ENCODE data around the gene MZT2A. TPM values are rescaled to one million over a fixed set of nuclear protein-coding genes. Genes with fewer than 3 reads are reported as not detected.
"Not testable (repeated sequence)": the region's sequence is repeated elsewhere in the genome, so short reads cannot be mapped to it uniquely, and the experiment has no call there.

The MZT2A gene
- total RNA-seq, 1 experiment from 2014 or later = 143 TPM

DNA sequence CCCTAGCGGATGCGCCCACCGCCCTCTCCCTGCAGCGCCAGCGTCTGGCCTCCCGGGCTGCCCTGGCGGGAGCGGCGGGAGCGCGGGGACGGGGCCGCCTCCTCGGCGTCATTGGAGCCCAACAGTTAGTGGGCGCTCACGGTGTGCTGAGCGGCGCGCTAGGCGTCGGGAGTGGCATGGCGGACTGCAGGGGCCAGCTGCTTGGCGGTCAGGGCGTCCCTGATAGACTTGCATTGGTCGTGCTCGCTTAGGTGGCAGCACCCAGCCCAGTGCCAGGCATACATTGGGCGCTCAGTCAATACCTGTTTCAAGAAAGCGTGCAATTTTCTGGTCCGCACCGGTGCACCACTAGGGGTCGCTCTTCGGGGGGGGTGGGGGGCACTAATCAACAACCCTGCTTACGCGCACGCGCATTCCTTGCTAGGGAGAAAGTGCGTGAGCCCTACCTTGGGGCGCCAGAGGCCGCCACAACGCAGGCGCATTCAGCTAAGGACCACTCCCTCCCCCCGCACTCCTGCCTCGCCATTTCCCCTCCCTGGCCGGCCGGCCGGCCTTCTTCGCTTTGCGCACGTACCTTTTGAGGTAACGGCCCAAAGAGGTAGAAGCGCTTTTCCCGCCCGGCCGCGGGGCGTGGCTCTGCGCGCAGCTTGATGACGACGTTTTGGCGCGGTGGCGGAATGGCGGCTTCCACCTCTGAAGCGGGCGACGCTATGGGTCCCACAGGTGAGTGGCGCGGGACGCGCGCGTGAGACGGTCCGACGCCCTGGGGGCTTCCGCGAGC is 411 bp upstream of the MZT2A start:
- peak; percentile 65; the same call in 1 of the 2 replicates for TF ChIP-seq SIN3A (IDR thresholded peaks at IDR 0.05; ENCODE audit: borderline replicate concordance, insufficient read depth, low read depth, low read length)
- TF ChIP-seq, protein P1, sequence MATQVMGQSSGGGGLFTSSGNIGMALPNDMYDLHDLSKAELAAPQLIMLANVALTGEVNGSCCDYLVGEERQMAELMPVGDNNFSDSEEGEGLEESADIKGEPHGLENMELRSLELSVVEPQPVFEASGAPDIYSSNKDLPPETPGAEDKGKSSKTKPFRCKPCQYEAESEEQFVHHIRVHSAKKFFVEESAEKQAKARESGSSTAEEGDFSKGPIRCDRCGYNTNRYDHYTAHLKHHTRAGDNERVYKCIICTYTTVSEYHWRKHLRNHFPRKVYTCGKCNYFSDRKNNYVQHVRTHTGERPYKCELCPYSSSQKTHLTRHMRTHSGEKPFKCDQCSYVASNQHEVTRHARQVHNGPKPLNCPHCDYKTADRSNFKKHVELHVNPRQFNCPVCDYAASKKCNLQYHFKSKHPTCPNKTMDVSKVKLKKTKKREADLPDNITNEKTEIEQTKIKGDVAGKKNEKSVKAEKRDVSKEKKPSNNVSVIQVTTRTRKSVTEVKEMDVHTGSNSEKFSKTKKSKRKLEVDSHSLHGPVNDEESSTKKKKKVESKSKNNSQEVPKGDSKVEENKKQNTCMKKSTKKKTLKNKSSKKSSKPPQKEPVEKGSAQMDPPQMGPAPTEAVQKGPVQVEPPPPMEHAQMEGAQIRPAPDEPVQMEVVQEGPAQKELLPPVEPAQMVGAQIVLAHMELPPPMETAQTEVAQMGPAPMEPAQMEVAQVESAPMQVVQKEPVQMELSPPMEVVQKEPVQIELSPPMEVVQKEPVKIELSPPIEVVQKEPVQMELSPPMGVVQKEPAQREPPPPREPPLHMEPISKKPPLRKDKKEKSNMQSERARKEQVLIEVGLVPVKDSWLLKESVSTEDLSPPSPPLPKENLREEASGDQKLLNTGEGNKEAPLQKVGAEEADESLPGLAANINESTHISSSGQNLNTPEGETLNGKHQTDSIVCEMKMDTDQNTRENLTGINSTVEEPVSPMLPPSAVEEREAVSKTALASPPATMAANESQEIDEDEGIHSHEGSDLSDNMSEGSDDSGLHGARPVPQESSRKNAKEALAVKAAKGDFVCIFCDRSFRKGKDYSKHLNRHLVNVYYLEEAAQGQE (IDR thresholded peaks at IDR 0.05; ENCODE audit: insufficient read depth in 1 of 2, low read depth in 2 of 2, low read length in 1 of 2) = 0 out of 4 replicates have a peak, but pooled peaks of 1 of the 2 experiments have one; percentile 30
- TF ChIP-seq POLR2AphosphoS5 (IDR thresholded peaks at IDR 0.05; ENCODE audit: low read depth, low read length) = peak; percentile 57
- TF ChIP-seq TCF7L2 (IDR thresholded peaks at IDR 0.05; ENCODE audit: low read depth, low read length) = peak; percentile 89
- TF ChIP-seq, protein P2, sequence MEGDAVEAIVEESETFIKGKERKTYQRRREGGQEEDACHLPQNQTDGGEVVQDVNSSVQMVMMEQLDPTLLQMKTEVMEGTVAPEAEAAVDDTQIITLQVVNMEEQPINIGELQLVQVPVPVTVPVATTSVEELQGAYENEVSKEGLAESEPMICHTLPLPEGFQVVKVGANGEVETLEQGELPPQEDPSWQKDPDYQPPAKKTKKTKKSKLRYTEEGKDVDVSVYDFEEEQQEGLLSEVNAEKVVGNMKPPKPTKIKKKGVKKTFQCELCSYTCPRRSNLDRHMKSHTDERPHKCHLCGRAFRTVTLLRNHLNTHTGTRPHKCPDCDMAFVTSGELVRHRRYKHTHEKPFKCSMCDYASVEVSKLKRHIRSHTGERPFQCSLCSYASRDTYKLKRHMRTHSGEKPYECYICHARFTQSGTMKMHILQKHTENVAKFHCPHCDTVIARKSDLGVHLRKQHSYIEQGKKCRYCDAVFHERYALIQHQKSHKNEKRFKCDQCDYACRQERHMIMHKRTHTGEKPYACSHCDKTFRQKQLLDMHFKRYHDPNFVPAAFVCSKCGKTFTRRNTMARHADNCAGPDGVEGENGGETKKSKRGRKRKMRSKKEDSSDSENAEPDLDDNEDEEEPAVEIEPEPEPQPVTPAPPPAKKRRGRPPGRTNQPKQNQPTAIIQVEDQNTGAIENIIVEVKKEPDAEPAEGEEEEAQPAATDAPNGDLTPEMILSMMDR (IDR thresholded peaks at IDR 0.05) = peak; percentile 97
- peak overlapping the region; percentile 73 for H3K27ac ChIP-seq (ENCODE audit: low read length)
- no peaks in the 10 kb centered on the region for H3K27me3 ChIP-seq (ENCODE audit: control insufficient read depth, insufficient read depth, low read length)
- ChIA-PET CTCF (interaction anchor here (0.9 to 1.2 kb wide), 2 partner anchors 181 to 309 kb away, joined by 3 to 8 read pairs; no protein-coding TSS in a partner anchor), POLR2A (interaction anchor here (0.5 kb wide), 1 partner anchor 33 kb away, joined by 4 read pairs; no protein-coding TSS in a partner anchor)
- H3K36me3 ChIP-seq (ENCODE audit: control insufficient read depth, insufficient read depth, low read length) = no peaks in the 10 kb centered on the region; the same call in 1 of the 2 replicates
- DNase-seq (ENCODE audit: low read depth, low spot score) (peak; percentile 83), ATAC-seq (peak; percentile 88)
- peak overlapping the region; percentile 70 to 97 for H3K4me3 ChIP-seq (ENCODE audit: low read depth in 2 of 2, low read length in 2 of 2)
- BruUV-seq (replicated peaks) = no TSS peak
- no peaks in the 10 kb centered on the region for H3K9me3 ChIP-seq (ENCODE audit: control insufficient read depth, insufficient read depth, low read depth, low read length)
- in situ Hi-C loops (cut with HindIII; ENCODE audit: low pct_unique_long_range_greater_than_20kb, low sequenced_read_pairs) = no loop called here
- intact Hi-C loops (cut with micrococcal nuclease; ENCODE audit: unreplicated experiment) = no loop called here
- no peaks in the 10 kb centered on the region for H3K4me1 ChIP-seq (ENCODE audit: control insufficient read depth, insufficient read depth, low read length)

DNA sequence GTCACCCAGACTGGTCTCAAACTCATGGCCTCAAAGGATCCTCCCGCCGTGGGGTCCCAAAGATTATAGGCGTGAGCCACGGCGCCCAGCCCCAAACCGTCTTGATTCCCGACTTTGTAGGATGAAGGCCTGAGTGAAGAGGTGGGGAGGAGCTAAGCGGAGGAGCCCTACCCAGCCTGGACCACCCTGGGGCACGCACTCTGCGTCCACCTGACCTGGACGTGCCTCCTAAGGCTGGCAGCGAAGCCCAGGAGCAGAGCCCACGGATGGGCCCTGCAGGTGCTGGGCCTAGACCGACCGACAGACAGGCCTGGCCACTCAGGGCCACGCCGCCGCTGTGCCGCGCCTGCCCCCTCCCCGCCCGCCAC is 744 bp downstream of the MZT2A start:
- intact Hi-C loops (cut with micrococcal nuclease; ENCODE audit: unreplicated experiment); POLR2A ChIA-PET; in situ Hi-C loops (cut with HindIII; ENCODE audit: low pct_unique_long_range_greater_than_20kb, low sequenced_read_pairs); DNase-seq (ENCODE audit: low read depth, low spot score); H3K36me3 ChIP-seq (ENCODE audit: control insufficient read depth, insufficient read depth, low read length); H3K9me3 ChIP-seq (ENCODE audit: control insufficient read depth, insufficient read depth, low read depth, low read length); H3K4me1 ChIP-seq (ENCODE audit: control insufficient read depth, insufficient read depth, low read length); H3K27me3 ChIP-seq (ENCODE audit: control insufficient read depth, insufficient read depth, low read length); BruUV-seq (replicated peaks): not testable (repeated sequence)
- ATAC-seq = peak; percentile 29
- peak overlapping the region; percentile 72 for H3K27ac ChIP-seq (ENCODE audit: low read length)
- peak overlapping the region; percentile 65 to 97 for H3K4me3 ChIP-seq (ENCODE audit: low read depth in 2 of 2, low read length in 2 of 2)
- CTCF ChIA-PET = interaction anchor here (0.6 to 0.9 kb wide), 2 partner anchors 310 to 325 kb away, joined by 3 to 4 read pairs; no protein-coding TSS in a partner anchor

DNA sequence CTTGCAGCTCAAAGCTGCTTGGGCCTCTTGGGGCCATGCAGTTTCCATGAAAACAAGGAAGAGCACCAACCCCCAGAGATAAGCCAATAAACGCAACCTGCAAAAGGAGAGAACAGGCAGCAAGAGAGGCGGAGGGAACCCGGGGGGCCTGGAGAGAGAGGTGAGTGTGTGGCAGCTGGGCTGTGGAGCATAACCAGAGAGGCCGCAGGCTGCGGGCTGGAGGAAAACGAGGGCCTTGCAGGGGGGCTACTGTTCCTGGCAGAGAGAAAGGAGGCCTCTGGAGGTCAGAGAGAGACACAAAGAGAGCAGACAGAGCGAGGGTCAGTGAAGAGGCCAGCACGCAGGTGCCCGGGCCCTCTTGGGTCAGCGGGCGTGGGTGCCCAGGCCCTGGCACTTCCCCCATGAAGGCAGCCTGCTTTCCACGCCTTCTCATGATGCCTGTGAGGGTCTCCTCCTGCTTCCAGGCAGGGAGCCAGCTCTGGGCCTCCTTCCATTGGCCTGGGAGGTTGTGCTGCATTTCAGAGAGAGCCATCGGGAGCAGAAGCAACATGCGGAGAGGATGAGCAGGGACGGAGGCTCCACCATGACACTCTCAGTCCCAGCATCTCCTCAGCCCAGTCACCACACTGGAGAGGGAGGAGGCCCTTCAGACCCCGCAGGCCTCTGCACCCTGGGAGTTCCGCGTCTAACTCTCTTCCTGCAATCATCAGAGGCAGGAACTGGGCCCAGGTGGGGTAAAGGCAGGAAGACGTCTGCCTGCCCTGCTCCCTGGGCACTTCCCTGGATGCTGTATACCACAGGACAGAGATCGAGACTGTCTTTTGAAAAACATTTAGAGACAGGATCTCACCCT is 1.4 kb downstream of the MZT2A start:
- intact Hi-C loops (cut with micrococcal nuclease; ENCODE audit: unreplicated experiment); CTCF ChIA-PET; H3K4me1 ChIP-seq (ENCODE audit: control insufficient read depth, insufficient read depth, low read length); DNase-seq (ENCODE audit: low read depth, low spot score); BruUV-seq (replicated peaks); ATAC-seq; POLR2A ChIA-PET; in situ Hi-C loops (cut with HindIII; ENCODE audit: low pct_unique_long_range_greater_than_20kb, low sequenced_read_pairs); H3K27me3 ChIP-seq (ENCODE audit: control insufficient read depth, insufficient read depth, low read length); H3K36me3 ChIP-seq (ENCODE audit: control insufficient read depth, insufficient read depth, low read length); H3K9me3 ChIP-seq (ENCODE audit: control insufficient read depth, insufficient read depth, low read depth, low read length): not testable (repeated sequence)
- H3K27ac ChIP-seq (ENCODE audit: low read length) = peak overlapping the region; percentile 72
- H3K4me3 ChIP-seq (ENCODE audit: low read depth in 2 of 2, low read length in 2 of 2) = peak overlapping the region; percentile 65 to 97

Data from Panc1 (cell line).